ENCODE data around the gene TBC1D22B.

GRCh38 chr6:37357288-37357687 lies 99.7 kb downstream of the TBC1D22B start:
- no peak for TF ChIP-seq CTCF (conservative IDR thresholded peaks at IDR 0.05; ENCODE audit: low read depth, low read length)
- no peak for TF ChIP-seq EZH2phosphoT487 (IDR thresholded peaks at IDR 0.05; ENCODE audit: borderline replicate concordance, low read length)

All from PC-3 (cell line).